GM10847 (cell line): ENCODE data around the gene ZBTB16.

Experiments used
- POLR2A ChIP-seq: IDR thresholded peaks from 2 replicates; pipeline ENCODE4 v1.6.1; 2011; ENCODE audit not compliant: insufficient read length; ENCODE audit errors: extremely low read depth

The ZBTB16 gene

GRCh38 chr11:114172055-114172861 is 112.7 kb downstream of the ZBTB16 start:
- TF ChIP-seq POLR2A = no peak

GRCh38 chr11:114172871-114173444 is 113.4 kb downstream of the ZBTB16 start:
- TF ChIP-seq POLR2A = no peak

- no peak for TF ChIP-seq POLR2A
These were observed 114.3 kb downstream of the ZBTB16 start for GRCh38 chr11:114173843-114174242.

DNA sequence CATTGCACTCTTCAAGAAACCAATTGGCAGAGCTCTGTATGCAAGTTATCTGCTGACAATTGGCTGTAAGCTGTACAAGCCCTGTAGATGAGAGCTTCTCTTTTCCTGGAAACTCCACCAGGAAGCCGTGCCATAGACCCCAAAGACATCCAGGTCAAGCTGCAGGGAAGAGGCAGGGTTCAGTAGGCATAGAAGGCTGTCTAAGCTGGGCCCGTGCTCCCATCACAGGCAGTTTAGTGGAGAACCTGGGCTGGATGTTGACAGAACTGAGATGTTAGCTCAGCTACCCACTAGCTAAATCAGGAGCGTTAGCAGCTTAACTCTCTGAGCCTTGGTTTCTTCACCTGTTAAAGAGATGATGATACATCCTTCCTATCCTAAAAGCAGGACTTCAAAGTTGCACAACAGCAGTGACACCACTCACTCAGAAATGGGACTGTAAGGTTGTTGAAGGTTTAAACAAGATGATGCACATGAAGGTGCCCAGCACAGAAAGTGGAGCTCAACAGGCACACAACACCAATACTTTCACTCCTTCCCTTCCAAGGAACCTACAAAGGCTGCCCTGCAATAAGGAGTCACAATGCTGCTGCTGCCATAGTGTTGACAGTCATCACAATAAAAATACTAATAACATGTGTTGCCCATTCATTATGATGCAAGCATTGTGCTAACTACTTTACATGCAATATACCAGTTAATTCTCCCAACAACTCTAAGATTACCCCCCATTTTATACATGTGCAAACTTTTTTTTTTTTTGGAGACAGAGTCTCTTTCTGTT is 115.4 kb downstream of the ZBTB16 start:
- no peak for TF ChIP-seq POLR2A

GRCh38 chr11:114175706-114176105 is 116.2 kb downstream of the ZBTB16 start:
- TF ChIP-seq POLR2A = no peak

DNA sequence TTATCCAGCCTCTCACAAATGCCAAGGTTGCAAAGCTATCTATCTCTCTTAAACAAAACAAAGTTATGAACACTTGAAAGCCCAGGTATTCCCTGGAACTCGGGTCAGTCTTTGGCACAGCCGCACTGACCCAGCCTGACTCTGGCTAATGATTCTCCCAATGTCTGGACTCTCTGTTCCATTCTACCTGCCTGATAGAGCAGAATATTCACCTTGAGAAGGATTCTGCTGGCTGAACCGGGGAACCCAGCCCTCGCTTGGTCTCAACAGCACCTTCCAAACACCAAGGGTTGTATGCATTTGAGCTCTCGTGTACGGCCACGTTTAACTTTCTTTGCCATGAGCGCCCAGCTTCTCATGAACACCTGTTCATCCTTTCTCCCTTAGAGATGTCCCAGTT is 116.8 kb downstream of the ZBTB16 start:
- no peak for TF ChIP-seq POLR2A

DNA sequence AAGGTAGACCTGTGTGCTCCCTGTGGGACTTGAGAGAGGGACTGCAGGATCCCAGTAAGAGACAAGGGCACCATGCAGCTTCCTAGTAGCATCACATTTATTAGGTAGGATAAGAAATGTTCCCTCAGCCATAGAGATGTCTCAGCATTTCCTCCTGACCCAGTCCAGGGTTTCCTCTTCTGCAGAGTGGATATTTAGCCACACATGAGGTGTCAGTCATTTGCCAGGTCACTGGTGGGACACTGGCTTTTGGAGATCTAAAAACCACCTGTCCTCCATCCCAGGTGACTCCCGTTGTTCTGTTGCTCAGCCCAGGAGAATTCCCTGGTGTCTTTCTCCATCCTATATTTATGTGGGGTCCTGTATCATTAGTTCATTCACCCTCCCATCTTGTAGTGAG is 119.1 kb downstream of the ZBTB16 start:
- no peak for TF ChIP-seq POLR2A

DNA sequence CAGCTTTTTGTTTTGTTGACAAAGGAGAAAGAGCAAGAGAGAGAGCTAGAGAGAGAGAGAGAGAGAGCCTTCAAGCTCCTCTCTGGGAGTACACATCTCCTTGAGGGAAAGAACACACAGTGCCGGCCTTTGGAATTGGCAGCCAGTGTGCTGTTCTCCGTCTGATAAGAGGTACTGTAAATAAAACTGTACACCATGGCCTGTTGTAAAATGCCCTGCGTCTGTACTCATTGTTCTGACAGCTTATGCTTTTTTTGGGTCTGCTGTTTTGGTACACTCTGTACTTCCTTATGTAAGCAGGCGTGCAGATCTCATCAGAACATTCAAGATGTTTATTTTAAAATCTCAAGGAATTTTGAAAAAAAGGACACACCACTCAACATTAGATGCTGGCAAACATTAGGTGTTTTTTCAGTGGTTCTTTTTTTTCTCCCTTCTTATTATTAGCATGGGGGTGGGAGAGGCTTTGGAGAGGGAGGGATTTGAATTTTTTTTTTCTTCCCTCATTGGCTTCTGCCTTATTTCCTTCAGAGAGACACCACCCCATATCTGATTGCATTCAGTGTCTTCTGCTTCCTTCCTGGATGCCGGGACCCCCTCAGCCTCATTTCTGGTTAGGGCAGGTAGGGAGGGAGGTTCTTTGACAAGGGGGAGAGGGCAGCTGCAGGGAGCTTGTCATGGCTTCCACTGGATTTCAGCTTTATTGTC is 119.9 kb downstream of the ZBTB16 start:
- no peak for TF ChIP-seq POLR2A

GRCh38 chr11:114180301-114181055 is 121.0 kb downstream of the ZBTB16 start:
- TF ChIP-seq POLR2A = no peak

GRCh38 chr11:114181195-114181594 is 121.7 kb downstream of the ZBTB16 start:
- TF ChIP-seq POLR2A = no peak

DNA sequence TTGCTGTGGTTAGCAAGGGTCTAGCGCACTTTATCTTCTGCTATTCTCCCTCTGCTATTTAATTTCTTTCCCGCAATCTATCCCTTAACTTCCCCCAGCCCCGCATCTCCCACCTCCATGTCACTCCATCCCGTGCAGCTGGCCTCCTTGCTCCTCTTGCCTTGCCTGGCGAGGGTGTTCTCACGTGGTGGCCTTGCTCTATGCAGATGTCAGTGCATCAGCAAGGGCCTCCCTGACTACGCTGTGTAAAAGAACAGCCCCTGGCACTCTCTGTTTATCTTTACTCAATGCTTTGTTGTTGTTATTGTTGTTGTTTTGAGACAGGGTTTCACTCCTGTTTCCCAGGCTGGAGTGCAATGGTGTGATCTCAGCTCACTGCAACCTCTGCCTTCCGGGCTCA is 122.2 kb downstream of the ZBTB16 start:
- TF ChIP-seq POLR2A = no peak

GRCh38 chr11:114182471-114183043 is 123.0 kb downstream of the ZBTB16 start:
- no peak for TF ChIP-seq POLR2A

GRCh38 chr11:114183044-114183511 is 123.6 kb downstream of the ZBTB16 start:
- TF ChIP-seq POLR2A = no peak

DNA sequence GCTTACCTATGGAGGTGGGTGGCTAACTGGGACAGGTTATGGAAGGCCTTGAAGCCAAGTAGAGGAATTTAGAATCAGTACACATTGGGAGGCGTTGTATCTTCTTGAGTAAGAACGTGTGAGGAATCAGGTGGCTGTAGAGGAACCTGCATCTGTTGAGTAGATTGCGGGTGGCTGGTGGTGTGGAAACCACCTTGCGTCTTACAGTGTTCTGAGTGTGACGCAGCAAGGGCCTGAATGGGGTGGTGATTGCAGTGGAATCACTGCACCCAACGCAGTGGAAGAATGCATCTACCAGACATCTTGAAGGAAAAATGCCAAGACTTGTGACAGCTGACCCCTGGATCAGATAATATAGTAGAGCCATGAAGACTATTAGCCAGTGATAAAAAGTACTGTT is 125.9 kb downstream of the ZBTB16 start:
- TF ChIP-seq POLR2A = no peak
